ENCODE results near the gene BMP10.

The BMP10 gene

GRCh38 chr2:68912732-68913131 lies 41.5 kb upstream of the BMP10 start:
- TF ChIP-seq CTCF (IDR thresholded peaks at IDR 0.05) (no peak), ZFX (IDR thresholded peaks at IDR 0.05; ENCODE audit: borderline replicate concordance) (no peak)
- H3K27ac ChIP-seq: no peak overlapping the region

- TF ChIP-seq ZFX (IDR thresholded peaks at IDR 0.05; ENCODE audit: borderline replicate concordance) (no peak), CTCF (IDR thresholded peaks at IDR 0.05) (no peak)
- no peak overlapping the region for H3K27ac ChIP-seq
Measured at GRCh38 chr2:68912111-68912510, 40.9 kb upstream of the BMP10 start.

- no peak overlapping the region for H3K27ac ChIP-seq
- TF ChIP-seq CTCF (IDR thresholded peaks at IDR 0.05) (no peak), ZFX (IDR thresholded peaks at IDR 0.05; ENCODE audit: borderline replicate concordance) (no peak)
Measured at GRCh38 chr2:68911709-68912108, 40.5 kb upstream of the BMP10 start.

GRCh38 chr2:68911246-68911645 lies 40.0 kb upstream of the BMP10 start:
- TF ChIP-seq CTCF (IDR thresholded peaks at IDR 0.05): no peak
- TF ChIP-seq ZFX (IDR thresholded peaks at IDR 0.05; ENCODE audit: borderline replicate concordance): no peak
- no peak overlapping the region for H3K27ac ChIP-seq

GRCh38 chr2:68909793-68910674 lies 38.8 kb upstream of the BMP10 start:
- TF ChIP-seq ZFX (IDR thresholded peaks at IDR 0.05; ENCODE audit: borderline replicate concordance) (no peak), CTCF (IDR thresholded peaks at IDR 0.05) (peak; percentile 83)
- no peak overlapping the region for H3K27ac ChIP-seq

- TF ChIP-seq CTCF (IDR thresholded peaks at IDR 0.05) (no peak), ZFX (IDR thresholded peaks at IDR 0.05; ENCODE audit: borderline replicate concordance) (no peak)
- H3K27ac ChIP-seq: peak overlapping the region; percentile 47
Measured at GRCh38 chr2:68908392-68908970, 37.3 kb upstream of the BMP10 start.

- peak overlapping the region; percentile 47; the same call in 1 of the 2 replicates for H3K27ac ChIP-seq
- no peak for TF ChIP-seq CTCF (IDR thresholded peaks at IDR 0.05)
- TF ChIP-seq ZFX (IDR thresholded peaks at IDR 0.05; ENCODE audit: borderline replicate concordance): no peak
Measured at GRCh38 chr2:68907920-68908253, 36.7 kb upstream of the BMP10 start.

All from 22Rv1 (cell line).